ENCODE data around the gene ARSG. TPM values are rescaled to one million over a fixed set of nuclear protein-coding genes. Genes with fewer than 3 reads are reported as not detected.
A peak's percentile ranks its signal among the peaks of the same experiment; 100 is the strongest.

The ARSG gene
- total and polyA plus RNA-seq, 2 of the 8 experiments (the other 6 are each of a cell fraction or from before 2014, with no cell fraction given): 3.3 to 4.0 TPM

GRCh38 chr17:68302666-68303065 is 11.4 kb downstream of the ARSG start:
- H4K20me1 ChIP-seq (replicated peaks in 1 of 2; ENCODE audit: control insufficient read depth in 1 of 2, insufficient read depth in 2 of 2, low read length in 2 of 2): no peaks in the 10 kb centered on the region
- H2BK15ac ChIP-seq (ENCODE audit: low read length): peak overlapping the region; percentile 61
- FAIRE-seq: no peak
- H3K18ac ChIP-seq (ENCODE audit: extremely low read depth, low read length): no peak overlapping the region
- no peak overlapping the region for H4K91ac ChIP-seq (replicated peaks; ENCODE audit: insufficient read length, low read length)
- no peak overlapping the region for H4K5ac ChIP-seq (ENCODE audit: insufficient read length, low read depth, low read length)
- H3K9ac ChIP-seq (replicated peaks in 1 of 4; ENCODE audit: extremely low read depth in 1 of 4, low read depth in 3 of 4, low read length in 3 of 4): no peak overlapping the region
- no peak overlapping the region for H3K14ac ChIP-seq (ENCODE audit: insufficient read length)
- H3K4me3 ChIP-seq (ENCODE audit: extremely low read depth in 1 of 4, insufficient read depth in 2 of 4, low read depth in 3 of 4, low read length in 4 of 4): no peak overlapping the region
- no peak overlapping the region for H2AFZ ChIP-seq (ENCODE audit: low read length)
- ChIA-PET CTCF (ENCODE audit: partially characterized antibody) (interaction anchor here (0.5 to 2.0 kb wide), 6 partner anchors 10 to 132 kb away, joined by 3 to 5 read pairs (median 4); no protein-coding TSS in a partner anchor), POLR2A (ENCODE audit: partially characterized antibody) (interaction anchor here (2.2 to 2.5 kb wide), 2 partner anchors 9 to 10 kb away, joined by 7 read pairs; no protein-coding TSS in a partner anchor)
- H3K27me3 ChIP-seq (replicated peaks in 1 of 4; ENCODE audit: control insufficient read depth in 3 of 4, extremely low read depth in 1 of 4, insufficient read depth in 3 of 4, low read length in 3 of 4): no peaks in the 10 kb centered on the region
- WGBS, 2 experiments (ENCODE audit: extremely low coverage in 1 of 2, insufficient coverage in 1 of 2, insufficient read length in 1 of 2, insufficient replicate concordance in 2 of 2, low coverage in 1 of 2, low lambda C conversion rate in 2 of 2, missing lambda C conversion rate in 1 of 2): 81% methylated on average over 4 of the region's 4 CpGs; no CpG with 5 or more reads in 1 of the 2 experiments
- no peak overlapping the region for H3K27ac ChIP-seq (ENCODE audit: low read depth, low read length)
- H4K8ac ChIP-seq (ENCODE audit: extremely low read depth, insufficient read depth, low read length): no peak overlapping the region
- H2BK120ac ChIP-seq (replicated peaks; ENCODE audit: low read depth, low read length): no peak overlapping the region
- H2BK5ac ChIP-seq (ENCODE audit: low read depth, low read length): no peak overlapping the region
- H2BK20ac ChIP-seq (ENCODE audit: low read length): no peak overlapping the region
- no peaks in the 10 kb centered on the region for H3K36me3 ChIP-seq (ENCODE audit: control insufficient read depth in 2 of 4, insufficient read depth in 4 of 4, low read length in 3 of 4)
- no peak overlapping the region for H3K23ac ChIP-seq (ENCODE audit: insufficient read length)
- DNase-seq (ENCODE audit: low read depth in 1 of 2, low spot score in 2 of 2): no peak
- no peak overlapping the region for H3K56ac ChIP-seq (replicated peaks; ENCODE audit: insufficient read length, low read depth, low read length)
- no peaks in the 10 kb centered on the region; a peak in 1 of 4 replicates for H3K79me2 ChIP-seq (ENCODE audit: control insufficient read depth in 1 of 2, insufficient read depth in 2 of 2, low read length in 2 of 2)
- no peak overlapping the region for H2BK12ac ChIP-seq (ENCODE audit: low read depth, low read length)
- TF ChIP-seq NANOG (IDR thresholded peaks at IDR 0.05; ENCODE audit: insufficient read depth, low read depth, low read length, poor library complexity, severe bottlenecking): no peak
- H3K23me2 ChIP-seq (ENCODE audit: low read depth, low read length): no peaks in the 10 kb centered on the region
- H2AK5ac ChIP-seq (ENCODE audit: low read depth, low read length): no peak overlapping the region
- H3K4ac ChIP-seq (replicated peaks; ENCODE audit: insufficient read length, low read depth, low read length): peak overlapping the region; percentile 17
- H3K4me1 ChIP-seq (replicated peaks in 1 of 4; ENCODE audit: control insufficient read depth in 3 of 4, insufficient read depth in 4 of 4, low read length in 3 of 4): peaks cover 2 to 16% (median 5%) of the 10 kb centered on the region in 4 experiments
- H3K9me3 ChIP-seq (ENCODE audit: insufficient read depth in 2 of 2, low read depth in 1 of 2, low read length in 1 of 2): no peaks in the 10 kb centered on the region
- no peaks in the 10 kb centered on the region for H3K79me1 ChIP-seq (ENCODE audit: low read depth, low read length)
- H3K4me2 ChIP-seq (ENCODE audit: insufficient read depth in 1 of 2, low read depth in 2 of 2, low read length in 2 of 2): no peak overlapping the region

Data from H1 (cell line).